Body of pancreas (tissue), 4 donors: ENCODE data around the gene B3GAT1.

Source experiments
- CTCF ChIP-seq, 7 experiments: fragments of 450-650 bp in 4 of 7; fragments of 200-600 bp in 3 of 7; sonication (generic) in 3 of 7; IDR thresholded peaks; one replicate each; pipeline ENCODE4 v1.5.1; 2016 to 2019; ENCODE audit warnings: antibody characterized with exemption in 7 of 7
- POLR2A ChIP-seq, 3 donors: fragments of 450-650 bp; IDR thresholded peaks; one replicate each; pipeline ENCODE4 v1.6.1; 2016; ENCODE audit warnings: antibody characterized with exemption in 3 of 3, mild to moderate bottlenecking in 2 of 3

GRCh38 chr11:134398079-134398444, 14.0 kb downstream of the B3GAT1 start:
- TF ChIP-seq CTCF (IDR thresholded peaks at IDR 0.05) (no peak), POLR2A (IDR thresholded peaks at IDR 0.05) (no peak)
